GM19328 (cell line): Measurements from ENCODE around the gene PIGM.
"Not testable (repeated sequence)": the region's sequence is repeated elsewhere in the genome, so short reads cannot be mapped to it uniquely, and the experiment has no call there.

Experiments
- ATAC-seq: cut with Tn5 transposase; IDR thresholded peaks from one replicate; pipeline ENCODE4 v1.9.1; 2021; ENCODE audit warnings: mild to moderate bottlenecking, moderate library complexity; ENCODE audit not compliant: unreplicated experiment

PIGM gene

DNA sequence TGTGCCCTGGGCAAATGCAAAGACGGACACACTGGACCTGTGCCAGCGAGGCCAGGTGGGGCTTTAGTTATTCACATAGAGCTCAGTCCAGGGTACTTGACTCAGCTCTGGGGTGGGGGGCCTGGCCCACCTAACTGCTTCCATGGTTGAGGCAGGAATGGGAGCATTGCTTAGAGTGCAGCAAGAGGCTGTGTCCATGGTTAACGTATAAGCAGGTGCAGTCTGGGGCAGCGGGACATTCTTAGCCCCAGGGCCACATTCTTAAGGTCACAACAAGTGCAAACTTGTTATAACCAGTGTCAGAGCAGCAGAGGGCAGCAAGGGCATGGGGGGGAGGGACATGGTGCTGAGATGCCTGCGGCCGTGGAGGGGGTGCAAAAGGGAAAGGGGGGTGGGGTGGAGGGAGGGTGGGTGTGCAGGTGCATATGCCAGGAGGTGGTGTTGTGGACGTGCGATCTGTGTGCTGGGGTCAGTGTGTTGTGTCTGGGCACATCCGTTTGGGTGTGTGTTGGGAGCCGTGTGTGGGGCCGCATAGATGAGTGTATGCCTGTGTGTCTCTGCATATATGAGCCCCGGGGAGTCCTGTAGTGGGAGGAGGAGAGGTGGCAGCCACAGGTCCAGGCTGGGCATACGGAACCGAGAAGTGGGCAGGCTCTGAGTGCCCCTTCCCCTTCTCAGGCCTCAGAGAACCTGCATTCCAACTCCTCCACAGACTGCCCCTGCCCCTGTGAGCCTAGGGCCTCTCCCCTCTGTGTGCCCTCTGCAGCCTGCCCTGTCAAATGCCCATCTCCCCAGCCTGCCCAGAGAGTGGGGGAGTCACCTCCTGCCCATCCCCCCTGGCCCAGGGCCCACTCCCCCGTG lies 29.8 kb upstream of the PIGM start:
- ATAC-seq: no peak

DNA sequence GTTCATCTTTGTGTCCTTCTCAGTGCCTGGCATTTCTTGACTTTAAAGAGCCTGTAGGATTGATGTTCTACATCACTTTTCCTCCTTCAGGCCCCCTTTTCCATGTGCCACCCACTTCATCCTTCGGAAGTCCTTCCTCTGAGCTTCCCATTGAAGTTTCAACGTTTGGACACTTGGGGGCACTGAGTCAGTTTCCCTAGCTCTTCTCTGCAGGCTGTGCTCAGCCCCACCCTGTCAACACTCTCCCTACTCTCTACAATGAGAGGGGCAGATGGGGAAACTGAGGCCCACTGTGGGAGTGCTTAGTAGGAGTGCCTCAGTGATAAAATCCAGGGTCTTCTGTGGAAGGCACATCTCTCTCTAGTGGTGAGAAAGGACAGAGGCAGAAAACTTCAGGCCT lies 26.3 kb upstream of the PIGM start:
- no peak for ATAC-seq

DNA sequence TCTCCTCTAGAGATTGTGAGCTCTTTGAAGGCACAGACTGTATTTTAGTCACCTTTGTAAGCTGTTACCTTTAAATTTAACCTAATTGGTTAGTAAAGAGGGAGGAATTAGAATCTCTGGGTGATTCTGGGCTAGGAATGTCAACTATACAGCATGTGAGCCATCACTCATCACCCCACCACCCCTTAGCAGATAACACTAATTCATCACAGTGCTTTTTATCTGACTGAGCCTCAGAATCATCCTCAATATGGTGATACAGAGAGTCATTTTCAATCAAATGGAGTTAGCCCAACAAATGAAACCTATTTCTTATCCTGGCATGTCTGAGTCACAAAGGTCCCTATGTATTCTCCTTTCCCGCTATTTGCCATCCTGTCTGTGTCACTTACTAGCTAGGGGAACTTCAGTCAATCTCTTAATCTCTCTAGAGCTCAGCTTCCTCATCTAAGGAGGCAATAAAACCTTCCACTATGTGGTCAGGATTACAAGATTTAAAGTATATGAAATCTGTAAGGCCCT lies 24.9 kb upstream of the PIGM start:
- no peak for ATAC-seq

DNA sequence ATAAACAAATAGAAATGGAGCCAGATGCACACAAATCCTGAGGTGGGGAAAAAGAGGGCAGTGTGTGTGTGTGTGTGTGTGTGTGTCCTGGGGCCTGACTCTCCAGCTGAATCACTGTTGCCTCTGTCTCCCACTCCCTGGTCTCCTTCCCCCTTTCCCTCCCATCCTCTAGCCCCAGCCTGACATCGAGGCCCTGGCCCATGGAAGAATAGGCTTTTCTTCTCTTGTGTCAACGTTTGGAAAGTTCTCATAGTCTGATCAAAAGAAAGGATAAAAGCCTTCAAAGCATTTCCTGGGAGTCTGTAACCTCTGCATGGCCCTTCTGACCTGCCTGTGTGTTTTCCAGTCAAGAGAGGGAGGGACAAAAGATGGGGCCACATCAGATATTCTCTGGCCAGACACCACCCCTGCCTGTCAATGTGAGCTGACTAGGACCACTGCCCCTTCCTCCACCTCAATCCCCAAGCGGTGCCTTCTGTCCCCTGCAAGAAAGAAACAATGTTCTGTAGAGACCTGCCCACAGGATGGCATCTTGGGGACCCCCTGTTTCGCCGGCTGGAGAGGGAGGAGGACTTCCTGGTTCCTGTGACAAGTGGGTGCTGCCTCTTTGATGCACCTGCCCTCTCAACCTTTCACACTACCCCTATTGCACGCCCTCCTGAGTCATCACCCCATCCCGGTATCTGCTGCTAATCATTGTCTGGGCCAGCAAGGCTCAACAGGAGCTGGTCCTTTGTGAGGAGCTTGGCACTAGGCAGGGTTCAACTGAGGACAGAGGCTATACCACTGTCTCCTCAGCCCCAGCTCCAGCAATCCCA lies 22.0 kb upstream of the PIGM start:
- ATAC-seq: no peak

DNA sequence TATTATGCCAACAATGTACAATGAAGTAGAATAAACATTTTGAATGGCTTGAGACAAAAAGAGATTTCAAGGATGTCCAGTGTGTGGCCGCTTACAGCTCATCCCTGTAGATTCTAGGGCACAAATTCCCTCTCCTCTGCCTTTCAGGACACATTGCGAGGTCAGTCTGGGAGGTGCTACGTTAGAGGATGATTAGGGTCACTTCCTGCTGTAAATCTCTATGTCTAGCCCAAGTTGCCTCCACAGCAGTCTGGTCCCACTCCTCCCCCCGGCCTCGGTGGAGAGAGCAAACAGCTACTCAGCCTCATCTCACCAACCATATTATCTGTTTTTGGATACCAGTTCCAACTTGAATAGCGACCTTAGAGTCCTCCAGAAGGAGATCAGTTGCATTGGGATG lies 21.1 kb upstream of the PIGM start:
- no peak for ATAC-seq

DNA sequence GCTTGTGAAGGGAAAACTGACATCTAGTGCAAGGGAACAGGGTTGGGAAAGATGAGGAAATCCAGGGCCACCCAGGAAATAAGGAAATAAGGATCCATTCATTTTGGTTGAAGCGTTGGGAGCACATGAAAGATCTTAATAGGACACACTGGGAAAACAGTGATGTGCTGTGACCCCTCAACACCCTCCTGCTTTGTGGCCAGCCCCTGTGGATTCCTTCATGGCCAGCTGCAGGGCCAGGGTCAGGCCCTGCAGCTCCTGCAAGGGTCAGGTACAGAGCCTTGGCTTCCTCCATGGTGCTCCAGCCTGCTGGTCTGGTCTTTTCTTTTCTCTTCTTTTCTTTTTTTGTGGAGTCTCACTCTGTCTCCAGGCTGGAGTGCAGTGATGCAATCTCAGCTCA lies 18.8 kb upstream of the PIGM start:
- no peak for ATAC-seq

DNA sequence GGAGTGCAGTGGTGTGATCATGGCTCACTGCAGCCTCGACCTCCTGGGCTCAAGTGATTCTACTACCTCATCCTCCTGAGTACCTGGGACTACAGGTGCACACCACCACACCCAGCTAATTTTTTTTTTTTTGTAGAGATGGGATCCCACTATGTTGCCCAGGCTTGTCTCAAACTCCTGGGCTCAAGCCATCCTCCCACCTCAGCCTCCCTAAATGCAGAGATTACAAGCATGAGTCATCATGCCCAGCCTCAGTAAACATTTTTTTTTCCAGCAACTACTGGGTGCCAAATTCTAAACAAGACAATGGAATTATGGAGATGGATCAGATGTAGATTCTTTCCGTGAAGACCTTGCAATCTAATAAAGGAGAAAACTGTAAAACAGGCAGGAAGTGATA lies 18.4 kb upstream of the PIGM start:
- ATAC-seq: not testable (repeated sequence)

DNA sequence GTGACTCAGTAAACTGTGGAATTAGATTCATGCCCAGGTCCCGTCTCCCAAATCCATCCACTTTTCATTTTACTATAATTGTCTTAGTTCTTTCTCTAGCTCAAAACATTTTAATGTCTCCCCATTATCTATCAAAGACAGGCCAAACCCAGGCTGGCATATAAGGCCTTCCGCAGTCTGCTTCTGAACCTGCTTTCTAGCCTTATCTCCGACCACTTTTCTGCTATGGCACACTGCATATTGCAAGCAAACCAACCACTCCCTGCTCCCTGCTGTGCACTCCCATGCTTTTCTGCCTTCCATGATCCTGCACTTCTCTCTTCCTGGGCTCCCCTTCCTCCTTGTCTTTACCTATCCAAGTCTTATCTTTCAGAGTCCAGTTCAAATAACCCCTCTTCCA lies 17.3 kb upstream of the PIGM start:
- ATAC-seq: no peak

DNA sequence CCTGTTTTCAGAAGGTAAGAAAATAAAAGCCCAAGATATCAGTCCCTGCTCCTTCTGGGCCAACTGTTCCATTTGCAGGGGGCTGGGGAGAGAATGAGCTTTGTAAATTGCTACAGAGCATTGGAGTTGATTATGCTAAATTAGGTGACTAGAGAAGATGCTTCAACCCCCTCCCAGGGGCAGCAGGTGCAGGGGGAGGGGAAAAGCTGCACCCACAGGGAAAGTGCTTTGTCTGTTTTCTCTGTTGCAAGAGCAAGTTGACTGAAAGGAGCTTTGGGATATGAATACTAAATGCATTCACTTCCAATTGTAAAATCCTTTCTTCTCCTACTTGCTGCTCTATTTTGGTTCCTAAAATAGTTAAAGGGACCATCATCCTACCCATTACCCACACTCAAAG lies 16.5 kb upstream of the PIGM start:
- ATAC-seq: no peak

DNA sequence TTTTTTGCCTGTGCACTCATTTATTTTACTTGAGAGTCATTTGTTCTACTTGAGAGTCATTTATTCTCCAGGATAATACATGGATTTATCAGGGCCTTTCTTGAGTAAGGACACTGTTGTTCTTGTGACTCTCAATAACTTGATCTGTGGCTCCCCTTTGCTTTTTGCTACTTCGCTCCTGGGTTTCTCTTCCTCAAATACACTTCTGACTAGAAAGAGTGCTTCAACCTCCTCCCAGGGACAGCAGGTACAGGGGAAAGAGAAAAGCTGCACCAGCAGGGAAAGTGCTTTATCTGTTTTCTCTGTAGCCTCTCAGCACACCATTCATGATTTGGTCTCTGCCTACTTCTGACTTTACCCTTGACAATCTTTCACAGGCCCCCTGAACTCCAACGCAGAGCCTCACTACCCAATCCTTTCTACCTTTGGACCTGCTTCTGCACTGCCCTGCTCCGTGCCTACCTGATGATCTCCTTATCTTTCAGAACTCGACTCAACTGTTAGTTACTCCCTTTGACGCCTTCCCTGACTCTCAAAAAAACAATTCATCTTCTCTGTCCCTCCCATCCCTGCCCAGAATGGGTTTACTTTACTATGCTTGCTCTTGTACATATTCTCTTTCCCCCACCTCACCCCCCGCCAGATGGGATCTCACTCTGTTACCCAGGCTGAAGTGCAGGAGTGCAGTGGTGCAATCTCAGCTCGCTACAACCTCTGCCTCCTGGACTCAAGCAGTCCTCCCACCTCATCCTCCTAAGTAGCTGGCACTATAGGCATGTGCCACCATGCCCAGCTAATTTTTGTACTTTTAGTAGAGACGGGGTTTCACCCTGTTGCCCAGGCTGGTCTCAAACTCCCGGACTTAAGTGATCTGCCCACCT lies 15.6 kb upstream of the PIGM start:
- ATAC-seq: peak; percentile 38

DNA sequence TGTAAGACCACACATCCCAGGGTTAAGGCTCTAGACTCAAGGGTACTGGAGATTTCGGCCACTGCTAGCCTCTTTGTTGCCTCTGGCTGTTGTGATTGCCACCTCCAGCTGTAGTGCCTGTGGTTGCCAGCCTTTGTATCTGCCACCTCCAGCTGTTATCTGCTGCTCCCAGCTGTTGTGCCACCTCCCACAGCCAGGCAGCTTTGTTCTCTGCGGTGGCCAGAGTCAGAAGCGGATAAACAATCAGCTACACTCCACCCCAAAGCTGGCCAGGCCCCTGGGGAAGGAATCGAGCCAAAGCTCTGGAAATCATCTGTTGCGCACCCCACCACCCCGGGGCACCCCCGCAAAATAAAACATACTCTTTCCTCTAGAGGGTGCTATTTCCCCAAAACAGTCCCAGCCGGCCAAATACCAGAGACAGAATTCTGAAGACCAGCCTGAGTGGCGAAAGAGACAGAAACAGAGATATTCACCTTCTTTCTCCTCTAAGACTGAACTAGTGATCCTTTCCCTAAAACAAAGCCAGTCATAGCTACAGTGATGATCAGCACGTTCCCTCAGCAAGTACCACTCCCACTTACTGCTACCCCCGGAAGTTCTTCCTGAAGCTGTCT lies 14.8 kb upstream of the PIGM start:
- ATAC-seq: peak; percentile 55

DNA sequence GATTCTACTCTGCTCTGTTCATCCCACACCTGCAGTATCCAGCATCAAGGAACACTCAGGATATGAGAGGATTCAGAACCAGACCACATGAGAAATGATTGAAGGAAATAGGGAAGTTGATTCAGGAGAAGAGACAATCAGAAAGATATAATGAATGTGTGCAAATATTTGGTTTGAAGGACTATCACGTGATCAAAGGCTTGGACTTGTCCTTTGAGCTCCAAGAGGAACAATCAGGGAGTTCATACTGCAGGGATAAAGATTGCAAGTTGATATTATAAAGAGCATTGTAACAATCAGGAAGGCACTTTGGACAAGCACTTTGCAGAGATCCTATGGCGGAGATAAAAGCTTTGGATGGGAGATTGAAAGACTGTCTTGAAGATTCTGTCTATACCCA lies 13.9 kb upstream of the PIGM start:
- no peak for ATAC-seq

DNA sequence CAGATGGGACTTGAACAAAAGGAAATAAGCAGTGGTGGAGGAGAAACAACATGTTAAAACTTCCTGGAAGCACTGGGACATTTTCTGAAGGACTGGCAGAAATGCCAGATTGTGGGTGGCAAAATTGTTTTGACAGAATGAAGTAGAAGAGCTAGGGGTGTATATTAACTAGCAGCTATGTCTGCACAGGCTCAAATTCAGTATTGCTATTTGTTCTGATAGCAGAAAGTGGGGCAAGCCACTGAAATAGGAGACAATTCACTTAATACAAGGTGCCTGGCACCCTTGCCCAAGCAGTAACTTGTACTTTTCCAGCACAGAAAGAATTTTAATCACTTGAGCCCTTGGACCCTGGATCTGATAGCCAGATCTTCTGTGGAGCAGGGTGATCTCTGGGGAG lies 11.8 kb upstream of the PIGM start:
- ATAC-seq: no peak

DNA sequence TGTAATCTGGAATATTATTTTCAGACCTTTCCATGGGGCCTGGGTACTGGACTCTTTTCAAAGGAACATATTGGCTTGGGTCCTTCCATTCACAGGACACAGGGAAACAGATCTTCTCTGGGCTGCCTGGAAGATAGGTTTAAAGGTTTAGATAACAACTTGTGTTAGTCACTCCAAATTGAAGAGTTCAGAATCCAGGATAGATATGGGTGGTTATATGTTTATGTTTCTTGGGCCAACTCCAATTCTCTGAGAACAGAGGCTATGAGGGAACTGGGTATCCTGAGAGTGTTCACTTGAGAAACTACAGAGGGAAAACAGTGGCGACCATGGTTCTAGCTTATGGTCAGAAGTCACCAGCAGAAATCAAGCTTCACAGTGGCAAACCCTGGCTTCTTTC lies 8.7 kb upstream of the PIGM start:
- ATAC-seq: no peak

DNA sequence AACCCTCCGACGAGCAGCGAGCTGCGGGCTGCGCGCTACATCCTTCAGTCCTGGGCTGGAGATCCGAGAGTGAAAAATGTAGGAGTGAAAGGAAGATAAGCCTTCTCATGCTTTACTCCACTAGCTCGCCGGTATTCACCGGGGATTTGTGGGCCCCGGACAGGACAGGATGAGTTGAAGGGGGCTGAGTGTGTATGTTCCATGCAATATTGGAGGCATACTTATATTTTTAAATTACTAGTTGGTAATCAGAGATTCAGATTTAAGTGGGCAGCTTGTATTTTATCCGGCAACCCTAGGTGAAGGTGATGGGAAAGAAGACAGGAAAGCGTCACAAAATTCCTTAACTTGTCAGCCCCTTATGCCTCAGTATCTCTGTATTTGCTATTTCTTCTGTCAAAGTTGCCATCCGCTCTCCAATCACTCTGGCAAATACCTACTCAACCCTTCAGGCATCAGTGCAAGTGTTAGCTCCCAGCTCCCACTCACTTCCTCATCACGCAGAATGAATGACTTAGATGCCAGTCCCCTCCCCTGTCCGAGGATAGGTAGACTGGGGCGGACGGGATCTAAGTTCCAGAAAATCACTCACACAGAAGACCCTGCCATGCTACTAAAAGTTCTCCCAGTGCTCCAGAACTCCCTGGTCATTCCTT lies 503 bp upstream of the PIGM start:
- ATAC-seq: peak; percentile 5

DNA sequence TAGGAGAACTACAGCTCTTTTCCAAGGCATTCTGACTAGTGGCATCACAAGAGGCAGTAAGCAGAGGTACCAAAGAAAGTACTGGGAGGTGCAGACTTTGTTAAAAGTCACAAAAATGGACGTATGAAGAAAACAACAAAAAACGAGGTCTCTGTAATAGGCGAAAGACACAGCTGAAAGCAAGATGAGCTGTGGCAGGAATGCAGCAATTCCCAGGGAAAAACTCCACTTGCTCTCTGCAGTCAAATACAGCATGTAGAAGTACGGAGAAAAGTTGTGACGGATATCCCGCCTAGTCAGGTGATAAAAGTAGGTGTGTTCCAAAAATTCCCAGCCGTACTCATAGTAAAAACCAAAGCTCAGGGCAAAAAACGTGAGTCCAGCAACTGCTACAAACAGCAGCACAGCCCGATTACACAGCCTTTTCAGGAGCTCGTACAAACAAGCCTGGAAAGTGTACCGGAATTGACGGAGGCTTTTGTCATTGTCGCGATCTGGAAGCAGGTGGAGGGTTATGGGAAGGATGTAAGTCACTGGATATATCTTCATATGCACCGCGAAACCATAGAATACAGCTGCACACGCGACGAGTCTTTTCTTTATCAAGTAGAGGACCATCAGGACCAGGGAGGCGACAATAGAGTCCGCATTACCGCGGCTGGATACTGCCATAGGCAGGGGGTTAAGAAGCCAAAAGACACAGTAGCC lies 979 bp downstream of the PIGM start:
- ATAC-seq: peak; percentile 6

DNA sequence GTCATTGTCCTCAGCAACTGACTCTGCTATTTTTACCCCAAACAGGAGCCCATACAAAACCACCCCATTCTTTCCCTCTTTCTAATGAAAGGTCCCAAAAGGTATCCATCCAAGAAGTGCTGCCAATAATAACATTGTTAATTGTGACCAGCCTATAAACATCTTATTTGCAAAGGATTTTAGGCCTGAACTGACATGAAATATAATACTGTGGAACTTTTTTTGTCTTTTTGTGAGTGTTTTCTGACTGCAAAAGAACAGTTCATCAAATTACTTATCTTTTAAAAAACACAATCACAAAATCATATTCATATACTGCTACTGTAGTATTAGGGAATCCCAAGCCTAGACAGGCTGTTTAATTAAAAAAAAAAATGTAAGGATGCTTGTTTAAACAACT lies 3.4 kb downstream of the PIGM start:
- no peak for ATAC-seq

DNA sequence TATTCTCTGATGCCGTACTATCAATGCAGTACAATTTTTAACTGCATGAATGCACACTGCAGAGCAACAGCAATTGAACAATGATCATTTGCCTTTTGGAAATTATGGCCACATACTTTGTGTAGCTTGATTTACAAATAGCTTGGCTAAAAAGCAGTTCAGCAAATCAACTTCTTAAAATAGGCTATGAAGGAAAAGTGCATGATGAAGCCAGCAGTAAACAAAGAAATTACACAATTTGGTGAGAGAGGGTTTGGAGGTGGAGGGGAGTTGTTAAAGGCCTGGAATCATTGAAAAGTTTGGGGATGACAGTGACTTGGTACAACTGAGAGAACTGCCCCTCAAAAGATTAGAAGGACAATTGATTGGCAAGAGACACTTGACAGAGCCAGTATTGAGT lies 6.5 kb downstream of the PIGM start:
- no peak for ATAC-seq

DNA sequence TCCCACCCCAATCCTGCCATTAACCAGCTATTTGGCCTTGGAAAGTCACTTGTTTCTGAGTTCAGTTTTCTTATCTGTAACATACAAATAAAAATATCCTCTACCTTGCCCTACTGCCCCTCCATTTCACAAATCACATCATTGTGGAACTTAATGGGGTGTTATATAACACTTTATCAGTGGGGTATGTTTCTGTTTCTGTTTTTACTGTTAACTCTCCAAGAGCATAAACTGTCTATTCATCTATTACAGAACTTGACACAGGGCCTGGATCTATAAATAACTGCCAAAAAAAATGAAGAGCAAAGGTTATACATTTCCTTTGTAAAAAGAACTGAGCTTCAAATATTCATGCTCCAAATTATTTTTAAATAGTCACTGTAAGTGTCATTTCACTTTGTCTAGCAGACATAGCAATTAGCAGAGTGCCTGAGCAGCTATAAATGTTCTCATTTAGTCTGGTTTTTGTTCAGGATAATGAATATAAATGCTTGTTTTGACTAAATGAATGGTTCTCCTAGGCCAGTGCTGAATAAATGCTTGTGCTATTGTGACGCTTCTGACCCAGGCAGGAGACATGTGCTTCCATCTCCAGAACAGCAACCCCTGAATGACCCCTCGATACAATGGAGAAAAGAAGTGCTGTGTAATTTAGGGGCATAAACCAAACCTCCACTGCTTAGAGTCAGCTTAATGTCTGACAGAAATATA lies 7.4 kb downstream of the PIGM start:
- no peak for ATAC-seq
